Fibroblast of skin of right quadriceps (primary cell): ENCODE measurements around the gene TXNRD1.
A peak's percentile ranks its signal among the peaks of the same experiment; 100 is the strongest.
"Not testable (repeated sequence)": the region's sequence is repeated elsewhere in the genome, so short reads cannot be mapped to it uniquely, and the experiment has no call there.

ENCODE experiments used
- DNase-seq: peaks from one replicate; pipeline ENCODE4 v3.0.0-alpha.2; 2013

TXNRD1 gene

DNA sequence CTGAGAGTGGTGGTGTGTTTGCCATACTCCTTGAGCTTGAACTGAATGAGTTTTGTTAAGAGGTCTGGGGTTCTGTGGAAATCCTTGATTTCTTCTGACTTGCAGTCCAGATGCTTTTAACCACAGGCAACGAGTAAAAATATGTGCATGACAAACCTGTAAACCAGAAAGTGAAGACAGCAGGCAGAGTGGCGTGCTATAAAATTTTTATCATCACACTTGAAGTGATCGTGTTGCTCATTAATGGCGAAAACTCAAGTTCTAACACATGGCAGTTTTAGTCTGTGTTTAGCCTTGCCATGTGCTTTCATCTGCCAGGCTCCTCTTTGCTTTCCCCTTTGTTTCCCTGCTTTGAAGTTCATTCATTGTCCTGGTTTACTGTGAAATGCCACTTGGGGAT, 28.0 kb downstream of the TXNRD1 start:
- peak; percentile 59 for DNase-seq

DNA sequence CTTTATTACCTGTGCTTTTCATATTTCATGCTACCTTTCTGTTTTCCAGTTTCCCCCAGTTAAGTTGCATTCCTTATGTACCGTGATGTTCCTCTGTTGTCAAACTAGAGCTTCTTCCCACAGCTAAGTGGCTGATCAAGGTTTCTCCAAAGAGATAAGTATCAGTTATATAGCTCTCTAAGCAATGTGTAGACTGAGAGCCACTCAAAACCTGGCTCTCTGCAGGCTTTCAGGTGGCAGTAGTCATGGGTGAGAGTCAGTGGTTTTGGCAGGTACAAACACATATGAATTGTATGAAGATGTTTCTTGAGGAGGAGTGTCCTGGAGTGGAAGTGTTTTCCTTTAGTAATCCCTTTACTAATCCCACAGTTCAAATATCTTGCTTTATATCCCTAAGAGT, 28.4 kb downstream of the TXNRD1 start:
- DNase-seq: no peak

- DNase-seq: no peak
Measured at GRCh38 chr12:104247698-104248097, 32.1 kb downstream of the TXNRD1 start.

DNA sequence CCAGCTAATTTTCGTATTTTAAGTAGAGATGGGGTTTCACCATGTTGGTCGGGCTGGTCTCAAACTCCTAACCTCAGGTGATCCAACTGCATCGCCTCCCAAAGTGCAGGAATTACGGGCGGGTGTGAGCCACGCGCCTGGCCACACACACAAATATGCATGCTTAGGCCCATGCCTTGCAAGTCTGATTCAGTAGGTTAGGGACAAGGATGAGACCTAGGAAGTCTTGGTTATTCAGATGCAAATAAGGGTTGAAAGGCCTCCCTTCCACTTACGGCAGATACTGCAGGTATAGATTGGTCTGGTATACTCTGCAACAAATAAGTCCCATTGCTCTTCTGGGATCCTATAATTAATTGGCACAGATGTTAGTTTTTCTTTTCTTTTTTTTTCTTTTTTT, 32.9 kb downstream of the TXNRD1 start:
- DNase-seq: no peak

DNA sequence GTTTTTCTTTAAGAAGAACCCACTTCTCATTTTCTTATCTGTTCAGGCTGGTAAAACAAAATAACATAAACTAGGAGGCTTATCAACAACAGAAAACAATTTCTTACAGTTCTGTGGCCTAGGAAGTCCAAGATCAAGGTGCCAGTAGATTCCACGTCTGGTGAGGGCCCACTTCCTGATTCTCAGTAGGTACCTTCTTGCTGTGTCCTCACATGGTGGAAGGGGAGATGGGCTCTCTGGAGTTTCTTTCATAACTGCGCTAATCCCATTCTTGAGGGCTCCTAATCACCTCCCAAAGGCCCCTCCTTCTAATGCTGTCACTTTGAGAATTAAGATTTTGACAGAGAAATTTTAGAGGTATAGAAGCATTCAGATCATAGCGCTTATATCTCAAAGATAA, 33.4 kb downstream of the TXNRD1 start:
- DNase-seq: no peak

DNA sequence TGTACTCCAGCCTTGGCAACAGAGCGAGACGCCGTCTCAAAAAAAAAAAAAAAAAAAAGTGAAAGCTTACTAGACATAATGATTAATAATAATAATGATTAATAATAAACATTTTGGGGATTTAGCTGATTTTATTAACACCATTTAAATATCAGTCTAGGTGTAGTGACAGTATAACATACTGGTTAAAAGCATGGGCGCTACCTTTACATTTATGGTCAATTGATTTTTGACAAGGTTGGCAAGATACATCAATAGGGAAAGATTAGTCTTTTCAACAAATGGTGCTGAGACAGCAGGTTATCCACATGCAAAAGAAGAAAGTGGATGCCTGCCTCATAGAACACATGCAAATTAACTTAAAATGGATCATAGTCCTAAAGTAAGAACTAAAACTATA, 34.3 kb downstream of the TXNRD1 start:
- no peak for DNase-seq

GRCh38 chr12:104250366-104251125, 35.0 kb downstream of the TXNRD1 start:
- no peak for DNase-seq

GRCh38 chr12:104257913-104258472, 42.4 kb downstream of the TXNRD1 start:
- DNase-seq: no peak

GRCh38 chr12:104258476-104259067, 43.0 kb downstream of the TXNRD1 start:
- DNase-seq: peak; percentile 10

DNA sequence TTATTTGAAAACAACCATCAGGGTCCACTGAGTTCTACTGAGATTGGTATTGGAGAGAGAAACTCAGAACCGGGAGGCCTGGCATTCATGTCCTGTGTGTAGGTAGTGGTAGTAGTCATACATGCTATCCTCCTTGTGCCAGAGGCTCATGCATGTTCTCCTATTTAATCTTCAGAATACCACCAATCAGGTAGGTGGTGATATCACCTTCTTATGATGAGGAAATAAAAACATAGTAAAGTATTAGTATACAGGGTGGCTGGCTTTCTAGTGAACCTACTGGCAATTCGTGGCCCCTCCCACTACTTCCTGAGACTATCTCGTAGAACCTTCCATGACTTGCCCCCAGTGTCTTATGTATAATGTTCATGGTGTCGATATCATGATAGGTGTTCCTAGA, 47.4 kb downstream of the TXNRD1 start:
- DNase-seq: no peak

DNA sequence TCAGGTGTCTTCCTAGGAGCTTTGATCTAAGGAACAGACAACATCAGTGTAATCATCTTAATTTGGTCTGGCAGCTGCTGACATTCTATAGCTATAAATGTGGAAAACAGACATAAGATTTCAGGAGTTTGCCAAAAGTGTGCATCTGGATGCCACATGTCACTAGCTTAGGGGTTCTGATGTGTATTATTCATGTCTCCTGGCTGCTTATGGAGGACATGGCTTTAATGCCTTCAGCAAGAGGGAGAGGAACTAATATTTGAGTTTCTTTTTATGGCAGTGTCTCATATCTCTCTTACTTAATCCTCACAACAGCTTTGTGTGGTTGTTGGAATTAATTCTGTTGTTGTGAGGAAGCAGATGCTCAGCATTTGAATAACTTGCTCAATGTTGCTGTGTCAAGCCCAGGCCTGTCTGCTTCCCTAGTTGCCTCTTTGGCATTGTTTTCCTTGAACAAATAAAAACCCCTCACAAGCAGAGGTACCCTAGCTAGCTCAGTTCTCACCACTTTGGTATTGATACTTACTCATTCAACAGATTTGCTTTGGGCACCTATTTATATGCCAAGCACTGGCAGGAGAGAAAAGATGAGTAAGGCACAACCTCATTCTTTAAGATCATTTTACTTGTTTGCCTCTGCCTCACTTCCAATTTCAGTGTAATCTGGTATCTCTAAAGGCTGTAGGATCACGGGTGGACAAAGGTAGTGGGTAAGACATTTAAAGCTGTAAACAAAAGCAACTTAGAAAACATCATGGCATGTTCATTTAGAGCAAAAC, 48.2 kb downstream of the TXNRD1 start:
- DNase-seq: peak; percentile 88

DNA sequence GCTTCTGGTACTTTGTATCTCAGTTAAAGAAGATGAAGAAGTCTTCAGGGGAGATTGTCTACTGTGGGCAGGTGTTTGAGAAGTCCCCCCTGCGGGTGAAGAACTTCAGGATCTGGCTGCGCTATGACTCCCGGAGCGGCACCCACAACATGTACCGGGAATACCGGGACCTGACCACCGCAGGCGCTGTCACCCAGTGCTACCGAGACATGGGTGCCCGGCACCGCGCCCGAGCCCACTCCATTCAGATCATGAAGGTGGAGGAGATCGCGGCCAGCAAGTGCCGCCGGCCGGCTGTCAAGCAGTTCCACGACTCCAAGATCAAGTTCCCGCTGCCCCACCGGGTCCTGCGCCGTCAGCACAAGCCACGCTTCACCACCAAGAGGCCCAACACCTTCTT, 49.9 kb downstream of the TXNRD1 start:
- not testable (repeated sequence) for DNase-seq

DNA sequence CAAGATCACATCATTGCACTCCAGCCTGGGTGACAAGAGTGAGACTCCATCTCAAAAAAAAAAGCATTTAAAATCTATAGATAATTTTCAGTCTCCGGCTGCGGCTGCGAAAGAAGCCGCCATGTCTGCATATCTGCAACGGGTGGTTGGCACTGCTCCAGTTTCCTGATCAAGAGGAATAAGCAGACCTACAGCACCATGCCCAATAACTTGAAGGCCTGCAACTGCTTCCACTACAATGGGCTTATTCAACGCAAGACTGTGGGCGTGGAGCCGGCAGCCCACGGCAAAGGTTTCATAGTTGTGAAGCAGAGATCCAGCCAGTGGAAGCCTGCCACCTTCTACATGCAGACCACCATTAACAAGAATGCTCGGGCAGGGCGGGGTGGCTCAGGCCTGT, 57.4 kb downstream of the TXNRD1 start:
- no peak for DNase-seq

- no peak for DNase-seq
Measured at GRCh38 chr12:104273503-104273902, 57.9 kb downstream of the TXNRD1 start.

- no peak for DNase-seq
Measured at GRCh38 chr12:104274811-104275210, 59.2 kb downstream of the TXNRD1 start.

GRCh38 chr12:104275689-104276088, 60.1 kb downstream of the TXNRD1 start:
- no peak for DNase-seq

DNA sequence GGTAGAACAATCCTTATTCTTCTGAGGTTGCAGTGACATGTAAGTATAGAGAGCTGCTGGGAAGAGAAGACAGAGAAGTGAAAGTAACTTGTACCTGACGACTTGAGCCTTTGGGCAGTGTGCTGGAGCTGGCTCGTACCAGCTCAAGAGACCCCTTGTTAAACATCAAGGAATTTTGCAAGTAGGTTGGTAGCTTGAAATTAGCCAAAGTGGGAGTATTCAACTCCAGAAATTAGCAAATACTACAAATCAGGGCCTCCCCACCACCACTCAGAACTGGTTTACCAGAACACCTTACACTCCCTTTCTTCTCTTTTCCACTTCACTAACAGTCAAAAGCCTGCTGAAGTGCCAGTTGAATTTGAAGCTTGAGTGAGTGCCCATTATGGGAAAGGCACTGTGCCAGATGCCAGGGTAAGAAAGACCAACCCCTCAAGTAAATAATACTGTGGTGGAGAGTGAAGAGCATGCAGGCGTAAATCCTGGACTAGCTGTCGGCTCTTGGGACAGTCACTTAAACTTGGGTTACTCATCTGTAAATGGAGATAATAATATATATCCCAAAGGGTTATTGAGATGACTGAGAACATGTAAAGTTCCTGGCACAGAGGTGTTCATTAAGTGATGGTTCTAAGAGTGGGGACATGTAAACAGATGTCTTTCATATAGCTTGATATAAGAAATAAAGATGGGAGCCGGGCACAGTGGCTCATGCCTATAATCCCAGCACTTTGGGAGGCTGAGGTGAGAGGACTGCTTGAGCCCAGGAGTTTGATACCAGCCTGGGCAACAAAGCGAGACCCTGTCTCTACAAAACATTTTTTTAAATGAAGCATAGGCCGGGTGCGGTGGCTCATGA, 60.9 kb downstream of the TXNRD1 start:
- no peak for DNase-seq

GRCh38 chr12:104279164-104279563, 63.6 kb downstream of the TXNRD1 start:
- DNase-seq: no peak

DNA sequence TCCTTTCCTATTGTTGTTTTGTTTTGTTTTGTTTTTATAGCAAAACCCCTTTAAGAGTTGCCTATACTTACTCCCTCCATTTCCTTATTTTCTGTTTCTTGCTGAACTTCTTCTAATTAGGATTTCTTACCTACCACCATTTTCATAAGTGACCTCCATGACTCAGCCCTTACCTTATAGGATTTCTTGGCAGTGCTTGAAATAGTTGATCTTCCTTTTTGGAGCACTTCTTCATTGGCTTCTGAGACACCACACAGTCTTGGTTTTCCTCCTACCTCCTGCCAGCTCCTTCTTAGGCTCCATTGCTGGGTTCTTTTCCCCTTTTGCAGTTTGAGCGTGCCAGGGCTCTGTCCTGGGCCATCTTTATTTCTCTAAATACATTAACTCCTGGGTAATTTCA, 64.5 kb downstream of the TXNRD1 start:
- DNase-seq: no peak

DNA sequence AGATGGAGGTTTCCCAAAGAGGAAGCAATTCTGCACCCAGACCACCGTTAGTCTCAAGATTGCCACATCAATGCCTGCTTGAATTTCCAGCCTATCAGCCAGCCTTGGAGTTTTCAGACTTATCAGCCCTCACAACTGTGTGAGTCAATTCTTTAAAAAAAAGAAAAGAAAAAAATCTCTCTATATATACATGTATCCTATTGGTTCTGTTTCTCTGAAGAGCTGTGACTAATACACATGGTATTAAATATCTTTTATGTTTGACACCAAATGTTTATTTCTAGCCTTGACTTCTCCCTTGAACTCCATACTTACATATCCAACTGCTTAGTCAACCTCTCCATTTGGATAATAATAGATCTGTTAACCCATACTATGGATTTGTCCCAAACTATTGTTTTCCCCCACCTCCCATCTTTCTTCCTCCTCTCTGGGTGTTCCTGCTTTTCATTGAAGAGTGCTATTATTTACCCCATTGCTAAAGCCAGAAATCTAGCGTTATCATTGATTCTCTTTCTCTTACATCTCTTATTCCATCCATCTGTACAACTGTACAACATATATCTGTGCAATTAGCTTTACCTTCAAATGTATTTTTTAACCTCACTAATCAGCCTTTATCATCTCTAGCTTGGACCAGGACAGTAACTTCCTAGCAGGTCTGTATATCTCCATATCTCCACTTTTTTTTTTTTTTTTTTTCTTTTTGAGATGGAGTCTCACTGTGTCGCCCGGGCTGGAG, 65.3 kb downstream of the TXNRD1 start:
- peak; percentile 97 for DNase-seq

DNA sequence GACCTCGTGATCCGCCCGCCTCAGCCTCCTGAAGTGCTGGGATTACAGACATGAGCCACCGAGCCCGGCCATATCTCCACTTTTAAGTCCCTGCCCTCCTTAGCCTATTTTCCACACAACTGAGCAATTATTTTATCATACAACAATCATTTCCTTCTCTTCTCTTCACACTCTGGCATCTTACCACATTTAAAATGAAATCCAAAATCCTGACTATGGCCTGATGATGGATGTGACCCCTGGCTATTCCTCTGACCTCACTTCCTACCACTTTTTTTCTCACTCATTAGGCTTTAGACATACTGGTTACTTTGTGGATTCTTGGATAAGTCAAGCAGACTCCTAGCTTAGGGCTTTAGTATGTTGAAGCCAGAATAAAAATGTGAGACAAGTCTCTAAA, 66.1 kb downstream of the TXNRD1 start:
- no peak for DNase-seq

DNA sequence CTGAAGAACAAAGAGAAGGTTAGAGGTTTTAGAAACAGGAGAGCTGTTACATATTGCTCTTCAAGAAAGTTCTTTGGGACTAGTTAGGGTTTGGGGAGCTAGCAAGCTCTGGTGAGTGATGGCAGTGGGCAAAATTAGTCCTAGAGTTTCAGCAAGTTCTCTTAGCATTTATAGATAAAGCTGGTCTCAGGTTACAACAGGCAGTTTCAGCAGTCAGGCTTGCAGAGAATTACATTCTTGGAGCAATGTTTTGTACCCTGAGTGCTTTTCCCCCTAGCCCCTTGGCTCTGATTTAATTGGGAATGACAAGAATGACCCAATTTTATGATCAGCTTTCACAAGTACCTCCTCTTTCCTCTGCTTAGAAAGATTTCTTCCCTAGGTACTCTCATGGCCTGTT, 66.5 kb downstream of the TXNRD1 start:
- peak; percentile 66 for DNase-seq
